HK-2 (cell line): ENCODE results near the gene CD226.
"Not testable (repeated sequence)": the region's sequence is repeated elsewhere in the genome, so short reads cannot be mapped to it uniquely, and the experiment has no call there.

Experiments used
- DNase-seq: peaks from one replicate; pipeline ENCODE4 v3.0.0-alpha.2; 2018; ENCODE audit not compliant: unreplicated experiment

Gene CD226

GRCh38 chr18:69956665-69957620 lies 9.3 kb upstream of the CD226 start:
- DNase-seq = no peak

- DNase-seq = no peak
Observed at GRCh38 chr18:69956057-69956456, 8.4 kb upstream of the CD226 start.

DNA sequence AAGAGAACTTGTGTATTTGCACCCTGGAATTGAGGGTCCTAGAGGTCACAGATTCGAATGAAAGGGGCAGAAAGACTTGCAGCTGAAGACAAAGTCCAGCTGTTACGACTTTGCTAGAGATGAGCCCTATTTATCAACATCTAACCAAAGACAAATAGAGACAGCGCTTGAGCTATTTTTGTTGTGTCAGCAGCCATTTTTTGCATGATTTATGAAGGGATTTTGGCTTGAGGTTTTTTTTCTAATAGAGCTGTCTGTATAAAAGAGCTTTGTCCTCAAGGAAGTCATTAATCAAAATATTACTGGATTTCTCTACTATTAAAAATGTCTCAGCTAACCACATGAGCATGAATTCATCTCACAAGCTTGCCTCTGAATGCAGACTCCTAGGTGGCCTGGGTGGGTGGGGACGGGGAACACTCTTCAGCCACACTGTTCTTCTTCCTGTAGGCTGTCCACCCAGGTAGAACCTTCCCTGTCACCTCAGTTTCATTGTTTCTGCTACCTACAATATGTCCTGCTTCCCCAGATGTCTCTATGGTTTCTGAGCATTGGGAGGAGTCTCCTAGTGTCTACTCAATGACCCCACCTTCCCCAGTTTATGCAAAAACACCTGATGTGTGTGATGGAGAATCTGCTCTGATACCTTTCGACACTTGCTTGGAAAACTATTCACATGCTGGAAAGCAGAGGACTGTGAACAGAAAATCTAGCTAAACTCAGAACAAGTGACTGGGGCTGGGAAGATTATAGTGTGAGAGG lies 7.2 kb upstream of the CD226 start:
- DNase-seq = no peak

DNA sequence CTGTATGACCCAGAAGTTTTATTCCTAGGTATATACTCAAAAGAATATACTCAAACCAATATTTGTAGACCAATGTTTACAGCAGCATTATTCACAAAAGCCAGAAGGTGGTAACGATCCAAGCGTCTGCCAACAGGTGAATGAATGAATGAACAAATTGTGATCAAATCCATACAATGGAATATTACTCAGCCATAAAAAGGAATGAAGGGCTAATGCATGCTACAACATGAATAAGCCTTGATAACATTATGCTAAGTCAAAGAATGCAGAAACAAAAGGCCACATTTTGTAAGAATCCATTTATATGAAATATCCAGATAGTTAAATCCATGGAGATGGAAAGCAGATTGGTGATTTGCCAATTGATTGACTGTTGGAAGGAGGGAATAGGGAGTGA lies 5.5 kb upstream of the CD226 start:
- no peak for DNase-seq

DNA sequence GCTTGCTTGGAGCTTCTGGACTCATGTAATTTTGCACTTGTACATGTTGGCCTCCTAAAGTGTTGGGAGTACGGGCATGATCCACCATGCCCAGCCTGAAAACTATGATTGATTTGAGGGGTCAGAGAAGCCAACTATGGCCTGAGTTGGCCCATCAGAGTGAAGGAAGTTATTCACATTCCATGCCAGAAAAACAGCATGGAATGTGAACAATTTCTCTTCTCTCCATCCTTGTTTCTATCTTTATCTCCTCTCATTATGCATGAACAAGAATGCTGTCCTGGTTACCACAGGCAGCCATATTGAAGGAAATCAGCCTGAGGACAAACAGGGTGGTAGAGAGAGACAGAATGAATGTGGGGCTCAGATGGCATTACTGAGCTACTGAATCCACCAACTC lies 3.5 kb upstream of the CD226 start:
- DNase-seq = no peak

DNA sequence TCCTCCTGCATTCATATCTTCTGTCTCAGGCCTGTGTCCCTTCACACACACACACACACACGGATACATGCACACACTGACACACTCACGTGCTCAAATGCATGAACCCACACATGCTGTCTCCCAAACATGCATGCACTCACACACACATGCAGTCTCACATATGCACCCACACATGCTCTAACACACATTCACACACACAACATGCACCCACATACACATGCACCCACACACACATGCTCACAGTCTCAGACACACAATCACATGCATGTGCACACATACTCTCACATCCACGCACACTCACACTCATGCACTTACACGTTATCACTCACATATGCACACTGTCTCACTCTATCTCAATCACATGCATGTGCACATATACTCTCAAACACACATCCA lies 1.9 kb upstream of the CD226 start:
- no peak for DNase-seq

DNA sequence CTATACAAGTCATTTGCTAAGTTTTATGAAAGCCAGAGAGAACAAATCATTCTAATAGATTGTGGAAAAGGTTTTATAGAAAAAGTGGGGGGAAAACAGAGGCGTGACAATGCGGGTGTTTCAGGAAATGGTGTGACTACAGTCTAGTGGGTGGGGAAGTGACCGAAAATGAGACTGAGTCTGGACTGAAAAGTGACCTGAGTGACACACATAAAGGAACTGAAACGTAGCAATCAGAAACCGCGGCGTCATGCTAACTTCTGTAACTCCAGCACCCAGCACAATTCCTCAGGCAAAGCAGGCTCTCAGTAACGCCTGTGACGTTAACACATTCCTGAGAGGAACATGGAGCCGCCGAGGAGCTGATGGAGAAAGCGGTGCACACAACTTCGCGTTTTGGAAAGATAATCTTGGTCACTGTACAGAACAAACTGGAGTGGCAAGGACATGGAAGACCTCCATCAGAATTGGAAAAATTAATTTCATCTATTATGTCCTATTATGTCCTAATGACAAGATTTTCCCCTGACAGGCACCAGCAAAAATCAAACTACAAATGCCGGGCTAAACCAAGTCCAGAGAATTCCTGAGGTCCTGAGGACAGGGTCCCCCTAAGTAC lies 1.4 kb upstream of the CD226 start:
- DNase-seq = no peak

GRCh38 chr18:69948256-69948655 lies 583 bp upstream of the CD226 start:
- DNase-seq = no peak

GRCh38 chr18:69946608-69947155 lies 991 bp downstream of the CD226 start:
- no peak for DNase-seq

DNA sequence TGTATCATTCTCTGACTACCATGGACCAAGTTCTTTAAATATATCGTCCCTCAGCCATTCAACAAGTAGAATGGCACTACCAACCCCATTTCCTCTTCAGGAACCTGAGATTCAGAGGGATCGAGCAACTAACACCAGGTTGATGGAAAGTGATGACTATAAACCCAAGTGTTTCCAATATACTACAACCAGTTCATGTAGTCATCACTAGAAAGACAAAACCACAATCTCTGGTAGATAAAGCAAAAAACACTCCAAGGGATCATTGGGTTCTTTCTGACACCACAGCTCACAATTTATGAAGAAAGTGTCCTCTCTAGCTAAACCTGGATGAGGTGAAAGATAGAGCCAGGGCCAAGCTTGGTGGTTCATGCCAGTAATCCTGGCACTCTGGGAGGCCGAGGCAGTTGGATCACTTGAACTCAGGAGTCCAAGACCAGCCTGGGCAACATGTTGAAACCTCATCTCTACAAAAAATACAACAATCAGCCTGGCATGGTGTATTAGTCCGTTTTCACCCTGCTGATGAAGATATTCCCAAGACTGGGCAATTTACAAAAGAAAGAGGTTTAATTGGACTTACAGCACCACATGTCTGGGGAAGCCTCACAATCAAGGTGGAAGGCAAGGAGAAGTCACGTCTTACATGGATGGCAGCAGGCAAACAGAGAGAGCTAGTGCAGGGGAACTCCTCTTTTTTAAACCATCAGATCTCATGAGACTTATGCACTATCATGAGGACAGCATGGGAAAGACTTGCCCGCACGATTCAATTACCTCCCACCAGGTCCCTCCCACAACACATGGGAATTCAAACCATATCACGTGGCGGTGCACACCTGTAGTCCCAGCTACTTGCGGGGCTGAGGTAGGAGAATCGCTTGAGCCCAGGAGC lies 2.2 kb downstream of the CD226 start:
- no peak for DNase-seq

- DNase-seq = no peak
Observed at GRCh38 chr18:69944436-69944835, 3.2 kb downstream of the CD226 start.

GRCh38 chr18:69943021-69943420 lies 4.7 kb downstream of the CD226 start:
- DNase-seq = no peak

GRCh38 chr18:69941183-69941582 lies 6.5 kb downstream of the CD226 start:
- DNase-seq = no peak

DNA sequence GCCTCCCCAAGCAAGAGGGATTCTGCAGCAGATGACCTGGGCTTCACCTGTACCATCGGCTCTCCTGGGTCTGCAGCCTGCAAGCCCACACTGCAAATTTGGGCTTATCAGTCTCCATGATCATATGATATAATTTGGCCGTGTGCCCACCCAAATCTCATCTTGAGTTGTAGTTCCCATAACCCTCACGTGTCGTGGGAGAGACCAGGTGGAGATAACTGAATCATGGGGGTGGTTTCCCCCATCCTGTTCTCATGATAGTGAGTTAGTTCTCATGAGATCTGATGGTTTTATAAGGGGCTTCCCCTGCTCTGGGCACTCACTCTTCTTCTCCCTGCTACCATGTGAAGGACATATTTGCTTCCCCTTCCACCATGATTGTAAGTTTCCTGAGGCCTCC lies 7.9 kb downstream of the CD226 start:
- not testable (repeated sequence) for DNase-seq

GRCh38 chr18:69936191-69936558 lies 11.5 kb downstream of the CD226 start:
- DNase-seq = no peak

DNA sequence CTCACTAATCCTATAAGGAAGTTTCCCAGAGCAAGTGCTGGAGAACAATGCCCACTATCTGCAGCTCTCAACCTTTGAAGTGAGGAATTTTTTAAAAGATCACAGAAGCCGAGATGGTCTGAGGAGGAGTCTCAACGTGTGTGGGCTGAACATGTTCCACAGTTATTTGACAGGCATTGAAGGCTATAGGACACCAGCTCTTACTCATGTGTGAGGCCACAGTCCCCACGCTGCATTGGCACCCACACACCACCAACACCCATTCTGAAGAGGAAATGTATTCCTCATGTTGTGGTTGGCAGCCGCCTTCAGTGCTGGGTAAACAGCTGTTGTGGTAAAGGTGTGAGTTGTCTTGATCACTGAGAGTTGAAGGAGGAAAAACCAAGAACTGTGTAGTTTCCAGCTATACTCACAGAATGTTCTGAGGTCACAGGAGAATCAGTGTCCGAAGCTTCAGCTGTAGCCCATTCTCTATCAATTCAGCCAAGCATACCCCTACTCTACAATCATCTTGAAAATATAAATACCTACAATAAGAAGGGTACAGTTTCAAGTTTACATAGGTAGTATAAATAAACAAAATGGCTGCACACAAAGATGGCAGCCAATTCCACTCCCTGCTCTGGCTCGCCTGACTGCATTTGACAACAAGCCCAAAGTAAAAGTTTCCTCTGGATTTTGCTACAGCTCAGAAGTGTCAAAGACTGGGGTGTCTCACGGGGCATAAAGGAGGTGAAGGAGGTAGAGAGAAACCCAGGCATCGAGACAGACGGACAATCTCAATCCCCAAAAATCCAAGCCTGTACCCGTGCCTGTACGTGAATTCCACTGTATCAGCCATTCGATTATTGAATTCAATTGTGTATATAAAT lies 12.1 kb downstream of the CD226 start:
- DNase-seq = no peak

- no peak for DNase-seq
Observed at GRCh38 chr18:69934601-69935265, 12.9 kb downstream of the CD226 start.

DNA sequence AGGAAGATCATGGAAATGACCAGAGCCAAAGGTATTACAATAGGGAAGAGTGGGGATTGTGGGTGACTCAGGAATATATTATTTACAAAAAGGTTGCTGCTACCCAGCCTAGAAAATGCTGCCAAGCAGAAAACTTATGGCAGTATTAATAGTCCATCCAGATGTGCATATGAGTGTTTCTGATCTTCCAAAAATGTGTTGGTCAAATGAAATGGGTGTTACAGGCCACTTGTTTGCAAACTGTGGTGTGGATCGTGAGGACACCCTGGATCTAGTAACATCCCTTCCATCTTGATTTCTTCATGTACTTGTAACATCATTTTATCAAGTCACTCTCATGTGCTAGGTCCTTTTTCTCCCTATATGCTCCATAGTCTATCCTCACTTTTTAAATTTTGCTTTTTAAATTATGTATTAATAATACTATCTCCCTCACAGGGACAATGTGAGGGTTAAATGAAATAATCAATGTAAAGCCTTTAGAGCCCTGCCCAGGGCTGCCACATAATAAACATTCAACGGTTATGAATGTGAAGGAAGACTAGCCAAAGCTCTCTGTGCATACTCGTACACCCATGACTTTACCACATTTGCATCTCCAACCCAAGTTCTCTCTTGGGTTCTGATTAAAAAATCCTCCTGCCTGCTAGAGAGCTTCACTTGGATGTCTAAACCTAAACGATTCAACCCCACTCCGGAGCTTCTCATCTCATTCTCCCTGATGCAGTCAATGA lies 18.5 kb downstream of the CD226 start:
- no peak for DNase-seq

- DNase-seq = no peak
Observed at GRCh38 chr18:69916412-69916811, 31.3 kb downstream of the CD226 start.
